GM13976 (cell line): ENCODE results near the gene BMAL1.

Source experiments
- DNase-seq: peaks from one replicate; pipeline ENCODE4 v3.0.0; 2012; ENCODE audit warnings: low spot score
- in situ Hi-C: fragments of 300-500 bp; cut with MboI; formaldehyde crosslinking; loops from one replicate; pipeline ENCODE4 v1.12.0; 2022; ENCODE audit warnings: low sequenced_read_pairs, mixed read lengths, inconsistent platforms; ENCODE audit not compliant: unreplicated experiment
- TF ChIP-seq, protein P1 (sequence below): IDR thresholded peaks from 2 replicates; pipeline ENCODE4 v1.5.1; 2012; ENCODE audit warnings: borderline replicate concordance, mild to moderate bottlenecking; ENCODE audit not compliant: insufficient read depth; ENCODE audit errors: extremely low read depth, missing control alignments, control extremely low read depth

The BMAL1 gene

DNA sequence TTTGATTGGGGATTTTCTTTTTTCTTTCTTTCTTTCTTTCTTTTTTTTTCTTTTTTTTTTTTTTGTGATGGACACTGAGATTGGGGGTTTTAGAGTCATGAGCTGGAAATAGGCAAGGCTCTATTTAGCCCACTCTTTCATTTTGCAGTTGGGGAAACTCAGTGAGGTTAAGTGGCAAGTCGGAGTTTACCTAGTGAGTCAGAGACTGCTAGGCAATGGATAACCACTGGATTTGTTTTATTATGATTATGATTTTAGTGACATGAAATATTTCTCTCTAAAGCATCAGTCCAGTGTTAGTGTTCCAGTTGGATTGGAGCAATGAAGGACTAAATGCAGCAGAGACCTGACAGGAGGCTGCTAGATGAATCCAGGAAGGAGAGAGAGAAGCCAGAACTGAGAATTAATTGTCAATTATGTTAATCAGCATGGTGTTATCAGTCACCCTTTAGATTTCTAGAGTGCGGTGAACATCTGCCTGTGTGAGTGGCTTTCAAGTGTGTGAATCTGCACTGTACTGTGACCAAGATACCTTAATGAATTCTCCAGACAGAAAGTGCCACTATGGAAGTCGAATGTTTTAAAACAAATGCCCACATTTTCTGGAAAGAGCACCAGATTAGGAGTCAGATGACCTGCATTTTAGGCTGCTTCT is 10.9 kb downstream of the BMAL1 start:
- TF ChIP-seq, protein P1, sequence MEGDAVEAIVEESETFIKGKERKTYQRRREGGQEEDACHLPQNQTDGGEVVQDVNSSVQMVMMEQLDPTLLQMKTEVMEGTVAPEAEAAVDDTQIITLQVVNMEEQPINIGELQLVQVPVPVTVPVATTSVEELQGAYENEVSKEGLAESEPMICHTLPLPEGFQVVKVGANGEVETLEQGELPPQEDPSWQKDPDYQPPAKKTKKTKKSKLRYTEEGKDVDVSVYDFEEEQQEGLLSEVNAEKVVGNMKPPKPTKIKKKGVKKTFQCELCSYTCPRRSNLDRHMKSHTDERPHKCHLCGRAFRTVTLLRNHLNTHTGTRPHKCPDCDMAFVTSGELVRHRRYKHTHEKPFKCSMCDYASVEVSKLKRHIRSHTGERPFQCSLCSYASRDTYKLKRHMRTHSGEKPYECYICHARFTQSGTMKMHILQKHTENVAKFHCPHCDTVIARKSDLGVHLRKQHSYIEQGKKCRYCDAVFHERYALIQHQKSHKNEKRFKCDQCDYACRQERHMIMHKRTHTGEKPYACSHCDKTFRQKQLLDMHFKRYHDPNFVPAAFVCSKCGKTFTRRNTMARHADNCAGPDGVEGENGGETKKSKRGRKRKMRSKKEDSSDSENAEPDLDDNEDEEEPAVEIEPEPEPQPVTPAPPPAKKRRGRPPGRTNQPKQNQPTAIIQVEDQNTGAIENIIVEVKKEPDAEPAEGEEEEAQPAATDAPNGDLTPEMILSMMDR, result no peak
- in situ Hi-C loops, result no loop called here
- DNase-seq, result no peak

DNA sequence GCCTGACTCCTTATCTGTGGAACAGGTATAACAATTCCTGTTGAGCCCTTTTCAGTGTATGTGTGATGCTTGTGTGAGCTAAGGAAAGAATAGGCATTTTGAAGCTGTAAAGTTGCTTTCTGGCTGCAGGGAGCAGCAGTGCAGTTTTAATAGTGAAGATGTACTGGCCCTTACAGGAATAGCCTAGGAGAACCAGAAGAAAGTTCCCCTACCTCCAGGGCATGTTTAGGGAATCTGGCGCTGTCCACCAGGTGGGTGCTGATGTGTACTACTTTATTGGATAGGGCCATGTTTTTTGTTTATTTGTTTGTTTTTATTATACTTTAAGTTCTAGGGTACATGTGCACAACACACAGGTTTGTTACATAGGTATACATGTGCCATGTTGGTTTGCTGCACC is 11.5 kb downstream of the BMAL1 start:
- in situ Hi-C loops, result no loop called here
- no peak for DNase-seq
- TF ChIP-seq, protein P1, result no peak

DNA sequence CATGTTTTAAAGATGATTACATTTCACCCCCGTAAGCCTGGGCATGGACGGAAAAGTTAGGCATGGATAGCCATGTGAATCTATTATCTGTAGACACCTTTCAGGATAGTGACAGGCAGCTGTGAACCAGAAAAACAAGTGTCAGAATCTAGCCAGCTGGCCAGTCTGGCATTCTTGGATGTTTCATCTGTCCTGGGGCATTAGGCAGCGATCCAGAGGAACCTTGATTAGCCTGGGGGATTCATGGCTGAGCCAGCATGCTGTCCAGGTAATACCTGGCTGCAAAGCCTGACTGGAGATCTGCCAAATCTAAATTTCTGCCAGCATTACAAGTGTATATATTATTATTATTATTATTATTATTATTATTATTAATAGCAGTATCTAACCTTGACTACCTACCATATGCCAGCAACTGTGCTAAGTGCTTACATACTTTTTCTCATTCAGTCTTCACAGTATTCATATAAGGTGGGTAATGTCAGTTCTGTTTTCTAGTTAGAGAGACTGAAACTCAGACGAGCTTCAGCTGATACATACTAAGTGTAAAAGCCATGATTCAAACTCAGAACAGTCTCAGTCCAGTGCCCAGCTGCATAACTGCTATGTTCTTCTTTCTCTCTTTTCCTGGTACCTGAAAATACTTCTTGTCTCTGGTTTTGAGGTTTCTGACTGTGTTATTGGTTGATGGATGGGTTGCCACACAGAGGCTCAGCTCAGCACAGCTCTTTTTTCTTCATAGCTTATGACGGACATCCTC is 12.8 kb downstream of the BMAL1 start:
- no peak for DNase-seq
- in situ Hi-C loops, result no loop called here
- TF ChIP-seq, protein P1, result no peak

DNA sequence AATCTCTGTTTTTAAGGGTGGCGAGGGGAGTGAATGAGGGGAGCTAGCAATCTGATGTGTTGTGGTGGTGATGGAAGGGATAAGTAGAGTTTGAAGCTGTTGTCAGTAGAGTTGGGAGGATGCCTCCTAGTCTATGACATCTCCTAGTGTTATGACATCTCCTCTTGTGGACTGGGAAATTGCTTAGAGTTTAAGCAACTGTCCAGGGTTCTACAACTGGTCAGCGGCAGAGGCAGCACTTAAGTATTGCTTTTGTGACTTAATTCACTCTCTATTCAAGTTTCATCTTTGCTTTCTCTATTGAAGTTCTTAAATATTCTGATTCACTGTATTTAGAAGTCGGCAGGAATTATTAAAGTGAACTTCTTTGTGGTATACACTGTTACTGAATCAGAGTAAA is 13.8 kb downstream of the BMAL1 start:
- TF ChIP-seq, protein P1, result no peak
- no peak for DNase-seq
- in situ Hi-C loops, result no loop called here

DNA sequence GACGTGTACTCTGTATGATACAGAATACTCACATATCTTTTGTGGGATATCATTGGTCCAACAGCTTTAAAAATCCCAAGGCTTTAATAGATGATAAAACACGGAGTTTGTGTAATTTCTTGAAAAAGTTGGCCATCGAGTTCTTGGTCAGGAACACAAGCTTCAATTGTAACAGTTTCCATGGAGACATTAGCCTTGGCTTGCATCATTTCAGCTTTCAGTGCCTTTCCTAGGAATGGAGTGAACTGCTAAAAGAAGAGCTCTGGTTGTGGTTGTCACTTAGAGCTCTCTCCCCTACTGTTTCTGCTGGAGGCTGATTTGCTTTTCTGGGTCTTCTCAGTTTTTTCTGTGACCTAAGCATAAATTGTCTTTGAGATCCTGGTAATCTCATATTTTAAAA is 14.2 kb downstream of the BMAL1 start:
- in situ Hi-C loops, result no loop called here
- no peak for DNase-seq
- TF ChIP-seq, protein P1, result no peak

DNA sequence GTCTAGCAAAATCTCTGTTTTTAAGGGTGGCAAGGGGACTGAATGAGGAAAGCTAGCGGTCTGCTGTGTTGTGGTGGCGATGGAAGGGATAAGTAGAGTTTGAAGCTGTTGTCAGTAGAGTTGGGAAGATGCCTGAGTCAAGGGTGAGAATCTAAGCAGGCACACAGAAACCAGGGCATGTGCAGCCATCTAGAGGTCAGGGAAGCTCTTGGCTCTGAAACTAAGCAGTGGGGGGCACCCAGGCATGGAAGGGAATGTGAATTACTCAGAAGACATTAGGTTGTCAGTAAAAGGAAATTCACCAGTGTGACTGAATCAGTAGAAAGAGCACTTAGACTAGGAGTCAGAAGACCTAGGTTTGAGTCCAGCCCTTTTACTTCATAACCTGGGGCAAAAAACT is 15.4 kb downstream of the BMAL1 start:
- in situ Hi-C loops, result no loop called here
- TF ChIP-seq, protein P1, result no peak
- DNase-seq, result no peak
